Middle frontal gyrus (tissue), 1 donor: ENCODE results near the gene WAS.
A peak's percentile ranks its signal among the peaks of the same experiment; 100 is the strongest.
"Not testable (repeated sequence)": the region's sequence is repeated elsewhere in the genome, so short reads cannot be mapped to it uniquely, and the experiment has no call there.

Experiments used
- DNase-seq: peaks from one replicate; pipeline ENCODE4 v3.0.0-alpha.2; 2015; ENCODE audit warnings: low spot score; ENCODE audit errors: extremely low spot score

The WAS gene

DNA sequence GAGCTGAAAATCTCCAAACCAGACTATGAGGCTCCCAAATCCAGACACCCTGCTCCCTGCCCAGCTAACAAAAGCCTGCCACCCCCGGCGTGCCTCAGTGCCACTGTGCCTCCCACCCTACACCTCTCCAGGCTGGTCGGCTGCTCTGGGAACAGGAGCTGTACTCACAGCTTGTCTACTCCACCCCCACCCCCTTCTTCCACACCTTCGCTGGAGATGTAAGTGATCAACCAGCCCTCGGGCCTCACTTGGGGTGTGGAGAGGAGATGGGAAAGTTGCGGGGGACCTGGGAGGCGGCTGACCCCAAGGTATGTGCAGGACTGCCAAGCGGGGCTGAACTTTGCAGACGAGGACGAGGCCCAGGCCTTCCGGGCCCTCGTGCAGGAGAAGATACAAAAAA, 1.8 kb downstream of the WAS start:
- no peak for DNase-seq

DNA sequence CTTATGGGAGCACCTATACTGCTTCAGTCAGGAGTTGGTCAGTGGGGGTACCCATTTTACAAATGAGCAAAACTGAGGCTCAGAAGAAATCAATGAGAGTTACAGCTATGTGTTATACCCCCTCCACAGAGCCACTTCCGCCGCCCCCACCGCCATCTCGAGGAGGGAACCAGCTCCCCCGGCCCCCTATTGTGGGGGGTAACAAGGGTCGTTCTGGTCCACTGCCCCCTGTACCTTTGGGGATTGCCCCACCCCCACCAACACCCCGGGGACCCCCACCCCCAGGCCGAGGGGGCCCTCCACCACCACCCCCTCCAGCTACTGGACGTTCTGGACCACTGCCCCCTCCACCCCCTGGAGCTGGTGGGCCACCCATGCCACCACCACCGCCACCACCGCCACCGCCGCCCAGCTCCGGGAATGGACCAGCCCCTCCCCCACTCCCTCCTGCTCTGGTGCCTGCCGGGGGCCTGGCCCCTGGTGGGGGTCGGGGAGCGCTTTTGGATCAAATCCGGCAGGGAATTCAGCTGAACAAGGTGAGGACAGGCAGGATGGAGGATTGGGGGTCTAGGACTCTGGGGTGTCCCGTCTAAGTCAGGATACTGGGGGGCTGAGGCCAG, 5.0 kb downstream of the WAS start:
- DNase-seq, result no peak

DNA sequence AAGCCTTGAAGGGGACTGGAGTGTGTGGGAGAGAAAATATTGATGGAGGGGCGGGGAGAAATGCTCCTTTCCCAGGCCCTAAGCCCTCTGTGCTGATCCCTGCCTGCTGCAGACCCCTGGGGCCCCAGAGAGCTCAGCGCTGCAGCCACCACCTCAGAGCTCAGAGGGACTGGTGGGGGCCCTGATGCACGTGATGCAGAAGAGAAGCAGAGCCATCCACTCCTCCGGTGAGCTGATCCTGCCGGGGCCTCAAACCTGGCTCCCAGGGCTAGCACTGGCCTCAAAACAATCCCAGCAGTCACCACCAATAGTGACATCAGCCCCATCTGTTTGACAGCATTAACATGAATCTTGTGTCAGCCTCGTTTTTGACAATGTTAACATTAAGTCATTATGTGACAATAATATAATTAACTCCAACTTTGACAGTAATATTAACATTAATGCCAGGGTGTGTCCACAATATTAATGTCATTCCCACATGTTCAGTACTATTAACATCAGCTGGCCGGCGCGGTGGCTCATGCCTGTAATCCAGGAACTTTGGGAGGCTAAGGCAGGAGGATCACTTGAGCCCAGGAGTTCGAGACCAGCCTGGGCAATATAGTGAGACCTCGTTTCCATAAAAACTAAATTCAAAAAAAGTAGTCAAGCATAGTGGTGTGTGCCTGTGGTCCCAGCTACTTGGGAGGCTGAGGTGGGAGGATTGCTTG, 5.8 kb downstream of the WAS start:
- DNase-seq, result no peak

DNA sequence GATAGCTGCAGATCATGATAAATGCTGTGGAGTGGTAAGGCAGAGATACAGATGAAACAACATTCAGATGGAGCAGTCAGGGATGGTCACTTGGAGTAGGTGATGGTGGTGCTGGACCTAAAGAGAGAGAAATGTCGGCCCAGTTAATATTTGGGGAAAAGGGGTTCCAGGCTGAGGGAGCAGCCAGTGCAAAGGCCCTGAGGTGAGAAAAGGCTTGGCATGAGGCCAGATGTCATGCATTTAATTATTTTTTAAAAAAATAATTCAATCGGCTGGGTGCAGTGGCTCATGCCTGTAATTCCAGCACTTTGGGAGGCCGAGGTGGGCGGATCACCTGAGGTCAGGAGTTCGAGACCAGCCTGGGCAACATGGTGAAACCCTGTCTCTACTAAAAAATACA, 8.1 kb downstream of the WAS start:
- not testable (repeated sequence) for DNase-seq

DNA sequence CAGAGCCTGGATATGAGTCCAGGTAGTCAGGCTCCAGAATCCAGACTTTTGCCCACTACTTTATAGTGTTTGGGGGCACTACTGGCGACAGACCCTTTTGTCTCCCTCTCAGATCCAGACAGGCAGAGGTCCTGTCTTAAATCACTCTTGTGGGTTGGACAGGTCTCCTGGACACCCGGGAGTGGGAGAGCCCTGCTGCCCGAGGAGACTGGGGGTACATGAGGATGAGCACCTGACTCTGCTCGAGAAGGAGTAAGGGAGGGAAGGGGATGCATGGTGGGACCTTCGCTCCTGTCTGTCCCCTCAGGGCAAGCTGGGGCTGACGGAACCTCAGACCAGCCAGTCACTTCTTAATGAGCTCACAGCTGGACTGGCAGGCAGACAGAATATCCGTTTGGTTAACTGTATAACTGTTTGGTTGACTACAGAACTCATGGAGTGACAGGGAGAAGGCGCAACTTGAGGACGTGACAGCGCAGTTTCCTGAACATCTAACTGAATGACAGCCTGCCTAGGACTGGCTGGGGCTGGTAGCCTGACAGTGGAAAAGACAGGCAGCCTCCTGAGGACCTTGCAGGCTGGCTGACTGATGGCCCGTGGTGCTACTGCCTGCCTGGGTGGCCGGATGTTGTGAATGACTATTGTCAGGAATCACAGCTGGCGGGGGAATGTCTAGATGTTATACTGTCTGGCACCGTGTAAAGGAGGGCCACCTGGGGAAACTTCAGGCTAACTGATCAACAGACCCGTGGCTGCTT, 11.4 kb downstream of the WAS start:
- no peak for DNase-seq

DNA sequence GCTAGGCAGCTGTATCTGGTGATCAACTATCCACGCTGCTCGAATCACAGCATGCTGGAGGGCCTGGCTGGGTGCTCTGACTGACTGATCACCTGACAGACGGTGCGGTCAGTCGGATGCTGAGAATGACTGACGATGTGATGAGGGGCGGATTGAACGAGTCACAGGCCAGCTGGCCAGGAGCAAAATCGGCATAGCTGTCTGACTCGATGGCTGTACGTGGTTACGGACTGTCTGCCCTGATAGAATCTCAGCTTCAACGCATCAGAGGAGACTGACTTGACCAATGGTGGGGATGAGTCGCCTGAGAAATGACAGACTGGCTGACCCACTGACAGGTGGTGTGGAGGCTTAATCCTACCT, 11.9 kb downstream of the WAS start:
- DNase-seq, result no peak

DNA sequence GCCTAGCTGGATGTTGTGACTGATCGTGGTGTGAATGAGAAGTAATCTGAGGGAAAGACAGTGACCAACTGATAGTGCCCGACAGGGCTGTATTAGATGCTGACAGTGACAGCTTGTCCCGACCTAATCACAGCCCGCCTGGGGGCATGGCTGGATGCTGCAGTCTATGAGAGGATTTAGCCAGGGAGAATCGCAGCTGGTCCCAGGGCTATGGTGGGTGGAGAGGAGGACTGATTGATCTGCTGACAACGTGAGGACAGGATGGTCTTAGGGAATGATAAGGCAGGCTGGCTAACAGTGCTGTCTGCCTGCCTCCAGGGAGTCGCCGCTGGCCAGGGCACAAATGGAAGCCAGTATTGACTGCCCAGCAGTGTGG, 12.3 kb downstream of the WAS start:
- DNase-seq, result no peak

DNA sequence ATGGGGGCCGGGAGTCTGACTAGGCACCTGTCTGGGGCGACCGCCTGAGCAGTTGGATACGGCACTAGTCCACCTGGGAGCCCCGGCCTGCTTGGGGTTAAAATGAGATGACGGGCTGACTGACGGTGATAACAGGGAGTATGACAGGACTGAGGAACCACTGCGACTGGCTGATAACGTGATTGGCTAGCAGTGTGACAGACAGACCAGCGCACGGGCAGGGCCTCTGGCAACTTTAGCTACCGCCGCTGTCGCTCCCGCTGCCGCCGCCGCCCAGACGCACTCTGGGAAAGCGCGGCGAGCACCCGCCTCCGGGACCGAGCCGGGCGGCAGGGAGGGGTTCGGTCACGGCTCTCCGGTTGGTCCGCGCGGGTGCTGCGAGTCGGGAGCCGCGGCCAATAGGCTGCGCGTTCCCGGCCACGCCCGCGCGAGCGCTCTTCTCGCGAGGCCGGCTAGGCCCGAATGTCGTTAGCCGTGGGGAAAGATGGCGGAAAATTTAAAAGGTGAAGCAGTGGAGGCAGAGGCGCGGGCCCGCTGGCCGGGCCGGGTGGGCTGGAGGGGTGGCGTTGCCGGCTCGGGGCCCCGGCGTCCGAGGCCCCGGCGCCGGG, 12.8 kb downstream of the WAS start, which contains the start of gene SUV39H1:
Gene SUV39H1, plus strand, starts transcription at position 434 of the 608 bp plus-strand sequence. Its CDS starts 51 bp downstream, at position 485.
- peak; percentile 69 for DNase-seq

DNA sequence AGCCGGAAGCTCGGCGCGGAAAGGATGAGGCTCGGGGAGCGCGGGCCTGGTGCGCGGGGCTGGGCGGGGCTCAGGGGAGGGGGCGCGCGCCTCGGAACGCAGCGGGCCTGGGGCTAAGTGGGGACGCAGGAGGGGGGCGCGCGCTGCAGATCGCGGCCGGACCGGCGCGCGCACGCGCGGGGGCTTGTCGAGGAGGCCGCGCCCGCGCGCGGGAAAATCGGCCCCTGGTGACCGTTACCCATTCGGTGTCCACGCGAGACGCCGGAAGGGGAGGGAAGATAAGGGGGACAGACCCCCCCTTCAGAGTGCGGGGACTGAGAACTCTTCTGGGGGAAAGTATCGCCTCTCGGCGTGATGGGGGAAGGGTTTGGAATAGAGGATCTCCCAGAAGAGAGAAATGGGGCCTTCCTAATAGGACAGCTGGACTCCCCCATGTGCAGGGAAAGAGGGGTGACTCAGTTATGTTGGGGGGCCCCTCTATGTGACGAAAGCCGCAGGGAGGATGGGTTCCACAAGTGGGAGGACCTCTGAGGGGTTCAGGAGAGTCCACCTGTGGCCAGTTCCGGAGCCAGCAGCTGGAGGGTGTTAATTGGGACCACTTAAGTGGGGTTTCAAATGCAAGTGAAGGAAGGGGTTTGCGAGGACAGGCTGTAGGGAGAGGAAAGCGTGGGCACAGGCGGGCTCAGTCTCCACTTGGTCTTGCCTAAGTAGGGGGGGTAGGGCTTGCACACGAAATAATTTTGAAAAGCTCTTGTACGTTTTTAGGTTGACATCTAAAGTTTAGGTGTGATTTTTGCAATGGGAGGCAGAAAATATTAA, 13.5 kb downstream of the WAS start:
- no peak for DNase-seq

DNA sequence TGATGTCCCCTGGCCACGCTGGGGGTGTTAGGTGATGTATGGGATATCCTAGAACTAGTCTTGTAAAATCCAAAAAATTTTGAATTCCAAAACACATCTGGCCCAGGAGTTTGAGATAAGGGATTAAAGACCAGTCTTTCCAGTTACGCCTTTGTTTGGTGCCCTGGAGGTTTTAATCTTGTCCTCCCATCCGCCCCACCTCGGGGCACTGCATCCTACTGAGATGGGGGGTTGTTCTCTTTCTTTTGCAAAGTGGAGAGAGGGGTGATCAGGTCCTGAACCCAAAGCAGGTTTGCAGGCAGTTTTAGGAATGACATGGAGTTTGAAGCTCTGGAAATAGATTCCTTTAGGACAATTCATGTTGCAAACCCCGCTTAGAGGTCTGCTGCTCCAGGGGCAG, 14.7 kb downstream of the WAS start:
- no peak for DNase-seq

DNA sequence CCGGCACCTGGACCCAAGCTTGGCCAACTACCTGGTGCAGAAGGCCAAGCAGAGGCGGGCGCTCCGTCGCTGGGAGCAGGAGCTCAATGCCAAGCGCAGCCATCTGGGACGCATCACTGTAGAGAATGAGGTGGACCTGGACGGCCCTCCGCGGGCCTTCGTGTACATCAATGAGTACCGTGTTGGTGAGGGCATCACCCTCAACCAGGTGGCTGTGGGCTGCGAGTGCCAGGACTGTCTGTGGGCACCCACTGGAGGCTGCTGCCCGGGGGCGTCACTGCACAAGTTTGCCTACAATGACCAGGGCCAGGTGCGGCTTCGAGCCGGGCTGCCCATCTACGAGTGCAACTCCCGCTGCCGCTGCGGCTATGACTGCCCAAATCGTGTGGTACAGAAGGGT, 16.6 kb downstream of the WAS start:
- DNase-seq, result no peak

DNA sequence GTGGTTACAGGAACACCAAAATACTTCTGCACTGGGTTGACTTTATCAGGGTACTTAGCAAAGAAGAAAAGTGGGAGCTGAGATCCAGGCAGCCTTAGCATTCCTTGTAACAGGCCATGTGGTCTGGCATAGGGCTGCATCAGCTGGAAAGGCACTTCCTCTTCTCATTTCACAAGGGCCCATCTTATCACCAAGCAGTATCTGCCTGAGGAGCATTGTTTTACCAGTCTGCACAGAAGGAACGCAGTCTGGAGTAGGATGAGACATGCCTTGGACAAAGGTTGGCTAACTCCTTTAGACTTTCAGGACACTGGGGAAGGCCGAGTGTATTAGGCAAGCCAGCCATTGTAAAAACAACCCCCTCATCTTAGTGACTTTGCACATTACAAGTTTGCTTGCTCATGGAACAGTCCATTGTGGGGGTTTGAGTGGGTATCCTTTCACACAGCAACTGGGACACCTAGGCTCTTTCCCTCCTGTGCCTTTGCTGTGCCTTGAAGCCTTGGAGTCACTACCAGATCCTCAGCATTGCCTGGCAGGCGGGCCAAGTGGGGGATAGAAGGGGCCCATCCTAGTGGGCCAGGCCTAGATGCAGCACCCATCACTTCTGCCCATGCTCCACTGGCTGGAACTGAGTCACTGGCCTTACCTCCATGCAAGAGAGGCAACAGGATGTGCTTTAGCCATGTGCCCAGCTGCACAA, 17.5 kb downstream of the WAS start:
- DNase-seq, result no peak

DNA sequence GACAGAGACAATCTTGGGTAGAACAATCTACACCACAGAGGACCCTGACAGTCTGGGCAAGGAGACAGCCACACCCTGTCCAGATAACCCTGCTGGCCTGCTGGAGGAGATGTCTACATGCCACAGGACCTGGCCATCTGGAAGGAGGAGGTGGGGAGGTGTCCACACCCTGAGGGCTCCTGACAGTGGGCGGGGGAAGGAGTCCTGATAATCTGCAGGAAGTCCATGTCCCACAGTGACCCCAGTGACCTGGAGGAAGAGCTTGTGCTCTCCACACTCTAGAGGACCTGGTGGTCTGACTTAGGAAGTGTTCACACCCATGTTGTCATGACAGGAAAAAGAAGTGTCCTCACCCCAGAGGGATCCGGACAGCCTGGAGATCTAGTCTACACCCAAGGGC, 18.4 kb downstream of the WAS start:
- no peak for DNase-seq

DNA sequence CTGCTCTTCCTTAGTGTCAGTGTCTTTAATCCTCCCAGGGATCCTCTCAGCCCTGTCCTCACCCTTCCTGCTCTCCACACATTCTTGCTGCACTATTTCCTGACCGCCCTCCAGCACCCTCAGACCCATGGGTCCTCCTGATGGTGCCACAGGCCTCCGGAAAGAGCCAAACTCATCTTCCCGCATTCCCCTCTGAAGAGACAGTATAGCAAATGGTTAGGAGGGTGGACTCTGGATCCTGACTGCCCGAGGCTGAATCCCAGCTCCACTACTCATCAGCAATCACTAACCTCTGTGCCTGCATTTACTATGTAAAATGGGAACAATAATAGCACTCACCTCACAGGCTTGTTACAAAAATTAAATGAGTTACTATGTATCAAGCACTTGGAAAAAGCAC, 19.1 kb downstream of the WAS start:
- no peak for DNase-seq

DNA sequence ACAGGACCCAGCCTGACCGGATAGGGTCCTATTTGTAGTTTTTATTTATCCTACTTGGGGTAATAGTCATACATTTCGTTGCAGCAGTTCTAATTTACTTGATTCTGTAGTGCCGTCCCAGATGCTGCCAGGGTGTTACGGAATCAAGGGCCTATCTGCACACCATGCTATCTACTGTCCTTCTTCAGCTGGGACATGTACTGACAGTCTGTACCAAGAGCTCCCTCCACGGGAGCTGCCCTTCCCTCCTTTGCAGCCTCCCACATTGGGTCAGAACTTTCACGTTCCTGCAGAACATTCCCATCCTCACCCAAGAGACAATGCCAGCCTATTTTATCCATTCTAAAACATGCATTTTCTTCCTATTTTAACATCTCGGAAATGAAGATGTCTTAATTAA, 19.6 kb downstream of the WAS start:
- DNase-seq, result no peak

DNA sequence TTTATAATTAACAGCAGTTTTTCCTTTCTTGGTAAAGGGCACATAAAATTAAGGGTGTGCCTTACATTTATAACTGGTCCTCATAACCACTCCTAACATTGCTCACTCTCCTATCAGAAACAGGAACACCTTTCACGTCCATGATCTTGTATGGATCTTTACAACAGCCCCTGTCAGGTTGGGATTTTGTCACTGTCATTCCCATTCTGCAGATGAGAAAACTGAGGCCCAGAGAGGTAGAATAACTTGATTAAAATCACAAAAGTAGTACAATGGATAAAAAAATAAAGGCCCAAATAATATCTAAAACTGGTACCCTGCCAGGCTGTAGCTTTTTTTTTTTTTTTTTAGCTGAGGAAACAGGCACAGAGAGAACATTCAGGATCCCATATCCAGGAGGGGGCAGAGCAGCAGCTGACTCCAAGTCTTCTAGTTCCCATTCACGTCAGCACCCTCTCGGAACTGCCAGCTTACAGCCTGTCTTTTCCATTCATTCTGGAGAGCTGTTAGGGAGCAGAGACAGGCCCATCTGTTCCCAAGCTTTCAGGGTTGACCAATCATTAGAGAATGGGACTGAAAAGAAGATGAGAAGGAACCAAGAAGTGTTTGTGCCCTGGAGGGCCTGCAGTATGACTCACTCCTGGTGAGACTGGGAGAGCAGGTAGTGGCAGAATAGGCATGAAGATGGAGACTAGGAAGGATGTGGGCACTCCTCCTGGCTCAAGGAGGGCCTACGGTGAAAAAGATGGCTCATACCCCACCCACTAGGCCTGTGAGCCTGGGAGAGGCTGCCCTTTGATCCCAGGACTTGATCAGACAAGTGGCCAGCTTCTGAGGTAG, 20.3 kb downstream of the WAS start:
- DNase-seq, result peak; percentile 9

DNA sequence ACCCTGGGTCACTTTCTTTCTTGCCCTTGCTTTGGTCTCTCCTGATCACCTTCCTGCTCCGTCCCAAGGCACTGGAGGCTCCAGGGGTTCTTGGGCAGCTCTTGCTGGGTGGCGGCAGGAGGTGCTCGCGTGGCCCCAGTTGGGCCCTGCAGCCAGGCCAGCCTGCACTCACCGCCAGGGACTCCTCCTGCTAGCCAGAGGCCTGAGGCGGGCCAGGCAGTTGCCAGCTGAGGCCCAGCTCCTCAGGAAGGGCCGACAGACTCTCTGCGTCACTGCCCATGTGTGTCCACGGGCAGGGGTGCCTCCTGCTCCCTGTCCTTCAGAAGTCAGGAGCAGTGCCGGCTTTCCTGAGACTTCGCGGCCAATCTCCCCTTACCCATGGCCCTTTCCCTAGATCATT, 22.3 kb downstream of the WAS start:
- DNase-seq, result no peak

DNA sequence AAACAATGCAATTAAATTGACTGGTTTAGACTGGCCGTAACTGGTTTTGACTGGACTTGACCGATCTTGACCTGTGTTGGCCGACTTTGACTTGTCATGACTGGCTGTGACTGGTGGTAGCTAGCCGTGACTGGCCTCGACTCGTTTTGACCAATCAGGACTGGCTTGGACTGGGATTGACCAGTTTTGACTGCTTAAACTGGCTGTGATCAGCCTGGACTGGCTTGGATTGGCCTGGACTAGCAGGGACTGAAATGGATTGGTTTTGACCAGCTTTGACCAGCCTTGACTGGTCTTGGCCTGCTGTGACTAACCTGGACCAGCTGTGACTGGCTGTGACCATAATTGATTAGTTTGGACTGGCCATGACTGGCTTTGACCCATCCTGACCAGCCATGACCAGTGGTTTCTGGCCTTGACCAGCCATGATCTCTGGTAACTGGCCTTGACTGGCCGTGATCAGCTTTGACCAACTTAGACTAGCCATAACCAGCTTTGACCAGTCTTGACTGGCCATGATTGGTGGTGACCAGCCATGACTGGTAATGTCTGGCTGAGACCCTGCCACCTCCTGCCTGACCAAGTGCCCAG, 26.0 kb downstream of the WAS start:
- no peak for DNase-seq

DNA sequence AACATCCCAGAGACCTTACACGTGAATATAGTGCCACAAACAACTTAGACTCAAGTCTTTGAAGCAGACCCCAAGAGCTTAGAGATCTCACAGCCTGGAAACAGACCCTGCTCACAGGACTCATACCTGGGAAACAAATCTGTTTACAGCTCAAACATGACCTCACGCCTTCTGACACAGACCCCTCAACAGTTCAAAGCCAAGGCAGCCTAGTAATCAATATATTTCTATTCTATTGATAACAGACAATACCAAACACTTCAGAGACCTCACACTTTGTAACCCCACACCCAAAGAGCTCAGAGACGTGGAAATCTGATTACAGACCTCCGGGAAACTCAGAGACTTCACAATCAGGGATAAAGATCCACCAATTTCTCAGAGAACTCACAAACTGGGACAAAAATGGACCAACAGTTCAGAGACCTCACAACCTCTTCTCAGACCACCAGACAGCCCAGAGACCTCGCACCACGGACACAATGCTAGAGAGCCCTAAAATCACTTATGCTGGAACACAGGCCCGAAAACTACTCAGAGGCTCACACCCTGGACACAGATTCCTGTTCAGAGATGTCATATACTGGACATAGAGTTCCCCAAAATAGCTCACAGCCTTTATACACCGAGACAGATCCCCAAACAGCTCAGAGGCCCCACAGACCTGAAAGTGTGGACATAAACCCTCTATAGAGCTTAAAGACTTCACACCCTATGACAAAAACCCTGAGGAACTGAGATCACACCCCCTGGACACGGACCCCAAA, 27.7 kb downstream of the WAS start:
- no peak for DNase-seq
